Brain microvascular endothelial cell (primary cell): ENCODE data around the gene BUD31.
A peak's percentile ranks its signal among the peaks of the same experiment; 100 is the strongest.

Experiments
- DNase-seq: peaks from one replicate; pipeline ENCODE4 v3.0.0-alpha.2; 2020
- H3K27ac ChIP-seq: fragments of 250-450 bp; sonication (Bioruptor Pico); 2 replicates; pipeline ENCODE4 v1.5.1; 2020; ENCODE audit warnings: mild to moderate bottlenecking, moderate library complexity
- H3K27me3 ChIP-seq: fragments of 250-450 bp; sonication (Bioruptor Pico); replicated peaks from 2 replicates; pipeline ENCODE4 v1.5.1; 2020; ENCODE audit warnings: mild to moderate bottlenecking
- H3K36me3 ChIP-seq: fragments of 250-450 bp; sonication (Bioruptor Pico); replicated peaks from 2 replicates; pipeline ENCODE4 v1.5.1; 2020; ENCODE audit warnings: mild to moderate bottlenecking
- H3K4me3 ChIP-seq: 2 replicates; pipeline ENCODE4 v1.5.1; 2011; ENCODE audit warnings: low read depth, mild to moderate bottlenecking, control low read depth, low read length, moderate library complexity
- CTCF ChIP-seq: IDR thresholded peaks from 2 replicates; pipeline ENCODE4 v1.5.1; 2011; ENCODE audit warnings: low read depth, mild to moderate bottlenecking, moderate library complexity, low read length, control low read depth, inconsistent platforms; ENCODE audit errors: missing control alignments
- in situ Hi-C: cut with HindIII; loops from 2 replicates; pipeline ENCODE4 v1.10.0; 2017; ENCODE audit warnings: low sequenced_read_pairs, low pct_ligation_motif_present

The BUD31 gene

GRCh38 chr7:99461221-99461620 lies 52.5 kb downstream of the BUD31 start:
- no peak overlapping the region for H3K4me3 ChIP-seq

GRCh38 chr7:99465421-99465768 lies 56.6 kb downstream of the BUD31 start:
- Histone ChIP-seq H3K27me3 (no peaks in the 10 kb centered on the region), H3K4me3 (peak overlapping the region; percentile 99), H3K27ac (peak overlapping the region; percentile 75), H3K36me3 (peaks cover 17% of the 10 kb centered on the region)
- in situ Hi-C loops, result no loop called here
- no peak for DNase-seq
- no peak for TF ChIP-seq CTCF

More at GRCh38 chr7:99461221-99461620, 52.5 kb downstream of the BUD31 start:
- peak; percentile 8 for TF ChIP-seq CTCF
- Histone ChIP-seq H3K27ac (no peak overlapping the region), H3K36me3 (peaks cover 55% of the 10 kb centered on the region), H3K27me3 (no peaks in the 10 kb centered on the region)
- in situ Hi-C loops, result no loop called here
- DNase-seq, result no peak

- in situ Hi-C loops, result no loop called here
- peaks cover 4% of the 10 kb centered on the region for H3K36me3 ChIP-seq
- DNase-seq, result no peak
- H3K4me3 ChIP-seq, result no peak overlapping the region
- TF ChIP-seq CTCF, result no peak
- no peaks in the 10 kb centered on the region for H3K27me3 ChIP-seq
- H3K27ac ChIP-seq, result no peak overlapping the region
These were observed 59.7 kb downstream of the BUD31 start for GRCh38 chr7:99468336-99468918.
